A549 (cell line): ENCODE results near the gene TTLL3. TPM values are rescaled to one million over a fixed set of nuclear protein-coding genes. Genes with fewer than 3 reads are reported as not detected.

ENCODE experiments used
- ATAC-seq, 2 experiments: fragments of 200-7000 bp in 1 of 2; fragments of >200 bp in 1 of 2; cut with Nextera tagmentation in 1 of 2; cut with Tn5 transposase in 1 of 2; 3 replicates each; pipeline versions ENCODE4 v1.8.0 to v1.9.1; 2018 to 2020; ENCODE audit warnings: mild to moderate bottlenecking in 1 of 2, moderate library complexity in 1 of 2
- CTCF ChIA-PET: fragments of 300-600 bp; sonication (Branson Sonifier 250); formaldehyde crosslinking; extraction: SDS; loops from one replicate; lab custom pipeline; 2021; ENCODE audit warnings: antibody characterized with exemption, inconsistent platforms; lab: Yijun Ruan, JAX
- POLR2A ChIA-PET: fragments of 350-600 bp; formaldehyde crosslinking; extraction: SDS; loops from one replicate; lab custom pipeline; 2021; ENCODE audit warnings: antibody characterized with exemption, inconsistent platforms; lab: Yijun Ruan, JAX
- DNase-seq, 2 experiments: peaks; one replicate each; pipeline versions ENCODE4 v3.0.0 to v3.0.0-alpha.2; 2011 to 2016; ENCODE audit warnings: low read depth in 1 of 2, low spot score in 1 of 2
- FAIRE-seq: peaks from 2 replicates; lab custom pipeline; 2011; peaks lifted over from hg19 to GRCh38; lab: Jason Lieb, UNC
- H3K27ac ChIP-seq, 2 experiments: fragments of >200 bp; sonication (Bioruptor Twin); formaldehyde crosslinking; 3 replicates each; pipeline ENCODE4 v1.5.1; 2016 to 2017
- H3K4me1 ChIP-seq: fragments of >200 bp; sonication (Bioruptor Twin); formaldehyde crosslinking; 3 replicates; pipeline ENCODE4 v1.6.1; 2016
- H3K4me2 ChIP-seq: fragments of >200 bp; sonication (Bioruptor Twin); formaldehyde crosslinking; 3 replicates; pipeline ENCODE4 v1.6.1; 2016
- H3K4me3 ChIP-seq: fragments of >200 bp; sonication (Bioruptor Twin); formaldehyde crosslinking; 3 replicates; pipeline ENCODE4 v1.5.1; 2016
- H3K9me3 ChIP-seq: fragments of >200 bp; sonication (Bioruptor Twin); formaldehyde crosslinking; 3 replicates; pipeline ENCODE4 v1.6.1; 2016
- BHLHE40 ChIP-seq: IDR thresholded peaks from 2 replicates; pipeline ENCODE4 v1.6.1; 2012; ENCODE audit warnings: low read depth, low read length, inconsistent platforms
- CEBPB ChIP-seq, 2 experiments: fragments of >200 bp in 1 of 2; sonication (Bioruptor Twin) in 1 of 2; formaldehyde crosslinking in 1 of 2; IDR thresholded peaks; 2 replicates each; pipeline ENCODE4 v1.6.1; 2012 to 2016
- CHD2 ChIP-seq: fragments of 150-350 bp; IDR thresholded peaks from 2 replicates; pipeline ENCODE4 v1.6.1; 2014; ENCODE audit warnings: low read length; ENCODE audit not compliant: partially characterized antibody
- EP300 ChIP-seq, 2 experiments: fragments of >200 bp; sonication (Bioruptor Twin); formaldehyde crosslinking; IDR thresholded peaks; 2 replicates in 1 of 2; 3 replicates in 1 of 2; pipeline ENCODE4 v1.6.1; 2016 to 2017
- FOSB ChIP-seq: fragments of 250-450 bp; sonication (Bioruptor Pico); IDR thresholded peaks from 2 replicates; pipeline ENCODE4 v1.5.0; 2020; ENCODE audit warnings: mild to moderate bottlenecking, moderate library complexity
- GATA3 ChIP-seq: IDR thresholded peaks from 2 replicates; pipeline ENCODE4 v1.6.1; 2012; ENCODE audit warnings: borderline replicate concordance
- HOXA7 ChIP-seq: fragments of 250-450 bp; sonication (Bioruptor Pico); IDR thresholded peaks from 2 replicates; pipeline ENCODE4 v1.5.0; 2020; ENCODE audit warnings: mild to moderate bottlenecking, moderate library complexity
- HOXB13 ChIP-seq: fragments of 250-450 bp; sonication (Bioruptor Pico); IDR thresholded peaks from 2 replicates; pipeline ENCODE4 v1.5.0; 2020; ENCODE audit warnings: low read depth, mild to moderate bottlenecking, moderate library complexity
- HOXB5 ChIP-seq: fragments of 250-450 bp; sonication (Bioruptor Pico); IDR thresholded peaks from 2 replicates; pipeline ENCODE4 v1.5.0; 2020; ENCODE audit warnings: mild to moderate bottlenecking, moderate library complexity
- JUN ChIP-seq, 2 experiments: fragments of >200 bp; sonication (Bioruptor Twin); formaldehyde crosslinking; IDR thresholded peaks; 2 replicates in 1 of 2; 3 replicates in 1 of 2; pipeline ENCODE4 v1.6.1; 2016 to 2017
- JUNB ChIP-seq: fragments of >200 bp; sonication (Bioruptor Twin); formaldehyde crosslinking; IDR thresholded peaks from 2 replicates; pipeline ENCODE4 v1.6.1; 2016
- KDM1A ChIP-seq: fragments of 200-600 bp; sonication (generic); IDR thresholded peaks from 2 replicates; pipeline ENCODE4 v1.6.1; 2016; ENCODE audit warnings: low read depth, mild to moderate bottlenecking
- MAFK ChIP-seq: fragments of 450-650 bp; IDR thresholded peaks from 2 replicates; pipeline ENCODE4 v1.6.1; 2014; ENCODE audit not compliant: partially characterized antibody
- MAZ ChIP-seq: fragments of 150-350 bp; IDR thresholded peaks from 2 replicates; pipeline ENCODE4 v1.6.1; 2014; ENCODE audit warnings: antibody characterized with exemption, low read depth, low read length, borderline replicate concordance
- MYC ChIP-seq: IDR thresholded peaks from 2 replicates; pipeline ENCODE4 v1.6.1; 2012; ENCODE audit warnings: mild to moderate bottlenecking, inconsistent platforms, low read length, improper control_type of control experiment, borderline replicate concordance
- PHF8 ChIP-seq: fragments of 200-600 bp; sonication (generic); IDR thresholded peaks from 2 replicates; pipeline ENCODE4 v1.6.1; 2016; ENCODE audit warnings: low read depth, mild to moderate bottlenecking, antibody characterized with exemption, moderate library complexity, borderline replicate concordance
- POLR2A ChIP-seq: IDR thresholded peaks from 2 replicates; pipeline ENCODE4 v1.6.1; 2012; ENCODE audit warnings: mild to moderate bottlenecking, low read length
- RAD21 ChIP-seq, 2 experiments: fragments of >200 bp in 1 of 2; sonication (Bioruptor Twin) in 1 of 2; formaldehyde crosslinking in 1 of 2; IDR thresholded peaks in 1 of 2; conservative IDR thresholded peaks in 1 of 2; 2 replicates in 1 of 2; 3 replicates in 1 of 2; pipeline ENCODE4 v1.6.1; 2012 to 2018; ENCODE audit warnings: inconsistent platforms in 1 of 2
- RARB ChIP-seq: fragments of 250-450 bp; sonication (Bioruptor Pico); IDR thresholded peaks from 2 replicates; pipeline ENCODE4 v1.8.0; 2021; ENCODE audit warnings: mild to moderate bottlenecking, moderate library complexity
- RFX5 ChIP-seq: fragments of 450-650 bp; IDR thresholded peaks from 2 replicates; pipeline ENCODE4 v1.7.1; 2014; ENCODE audit warnings: antibody characterized with exemption, mild to moderate bottlenecking, moderate library complexity
- RNF2 ChIP-seq: fragments of 200-600 bp; sonication (generic); IDR thresholded peaks from 2 replicates; pipeline ENCODE4 v1.6.1; 2016; ENCODE audit warnings: low read depth, mild to moderate bottlenecking, antibody characterized with exemption, moderate library complexity, borderline replicate concordance
- SMC3 ChIP-seq: fragments of >200 bp; sonication (Bioruptor Twin); formaldehyde crosslinking; IDR thresholded peaks from 3 replicates; pipeline ENCODE4 v1.6.1; 2018; ENCODE audit warnings: inconsistent platforms
- TFCP2L1 ChIP-seq: fragments of 250-450 bp; sonication (Bioruptor Pico); IDR thresholded peaks from 2 replicates; pipeline ENCODE4 v1.5.0; 2021; ENCODE audit warnings: mild to moderate bottlenecking
- TP53 ChIP-seq: fragments of 250-450 bp; sonication (Bioruptor Pico); IDR thresholded peaks from 2 replicates; pipeline ENCODE4 v1.5.0; 2021; ENCODE audit warnings: mild to moderate bottlenecking, moderate library complexity
- ZC3H11A ChIP-seq: fragments of 450-650 bp; IDR thresholded peaks from 2 replicates; pipeline ENCODE4 v1.6.1; 2014; ENCODE audit warnings: antibody characterized with exemption, mild to moderate bottlenecking
- ZFP36 ChIP-seq: fragments of 450-650 bp; IDR thresholded peaks from 2 replicates; pipeline ENCODE4 v1.6.1; 2014; ENCODE audit warnings: borderline replicate concordance; ENCODE audit not compliant: partially characterized antibody
- ZNF302 ChIP-seq: fragments of 250-450 bp; sonication (Bioruptor Pico); IDR thresholded peaks from 2 replicates; pipeline ENCODE4 v1.9.0; 2021; ENCODE audit warnings: inconsistent platforms, mild to moderate bottlenecking, moderate library complexity
- WGBS: methylation state at CpG from one replicate; pipeline ENCODE4 v1.1.6; 2017; ENCODE audit errors: missing lambda C conversion rate; 5-methylcytosine and 5-hydroxymethylcytosine counted together
- polyA plus RNA-seq, 4 experiments: library from polyadenylated mRNA; depleted of rRNA in 3 of 4; stranded (reverse); fragments of >200 nt; fragmentation: RNase III in 1 of 4; extraction: RNeasy Plus Mini Kit Qiagen cat#74134 plus additional on column Dnase treatment in 1 of 4; gene quantifications; 2 replicates in 3 of 4; 3 replicates in 1 of 4; pipeline ENCODE4 v1.2.3, GENCODE V29; 2011 to 2017
- TF ChIP-seq, protein P1 (sequence below): IDR thresholded peaks from 2 replicates; pipeline ENCODE4 v1.6.1; 2012; ENCODE audit warnings: low read depth, borderline replicate concordance

The TTLL3 gene
- polyA plus RNA-seq, 2 of the 4 experiments (the other 2 are of a cell fraction): 10.3 to 13.0 TPM

- ChIA-PET POLR2A (no interaction called here), CTCF (interaction anchor here (0.9 to 3.6 kb wide), 5 partner anchors 20 to 80 kb away, joined by 3 to 18 read pairs (median 5); partner anchors contain the start of gene CRELD1)
- Histone ChIP-seq H3K4me1 (peaks cover 39% of the 10 kb centered on the region), H3K4me3 (no peak overlapping the region), H3K27ac (peak overlapping the region in 1 of 2 experiments; percentile 7; a peak in 1 of 6 replicates), H3K9me3 (no peaks in the 10 kb centered on the region), H3K4me2 (no peak overlapping the region)
- TF ChIP-seq POLR2A (no peak), JUN (IDR thresholded peaks at IDR 0.05) (no peak), RNF2 (no peak), MYC (no peak), RARB (CRISPR knock-in tag) (no peak), ZFP36 (no peak), MAZ (no peak)
- 93% methylated on average over 6 of the region's 8 CpGs for WGBS
- ATAC-seq (no peak), FAIRE-seq (no peak), DNase-seq (no peak)
These were observed 56.6 kb downstream of the TTLL3 start for GRCh38 chr3:9866639-9867038.

GRCh38 chr3:9867106-9867505 is 57.0 kb downstream of the TTLL3 start:
- Histone ChIP-seq H3K4me1 (peaks cover 44% of the 10 kb centered on the region), H3K9me3 (no peaks in the 10 kb centered on the region), H3K4me2 (no peak overlapping the region)
- CTCF ChIA-PET: interaction anchor here (0.9 to 2.3 kb wide), 3 partner anchors 17 to 66 kb away, joined by 4 to 8 read pairs (median 4); partner anchors contain the start of gene CRELD1
- DNase-seq: no peak
- ATAC-seq: no peak
- POLR2A ChIA-PET: no interaction called here
- no peak for FAIRE-seq
- no peak for TF ChIP-seq CHD2
- TF ChIP-seq MYC: no peak
- TF ChIP-seq HOXB13: no peak
- TF ChIP-seq JUNB: no peak
- no peak for TF ChIP-seq BHLHE40
- TF ChIP-seq KDM1A: no peak
- TF ChIP-seq RAD21 (conservative IDR thresholded peaks at IDR 0.05 in 1 of 2, IDR thresholded peaks at IDR 0.05 in 1 of 2): no peak
- TF ChIP-seq RFX5: no peak
- no peak for TF ChIP-seq GATA3
- no peak for TF ChIP-seq POLR2A
- TF ChIP-seq SMC3: no peak
- no peak for TF ChIP-seq HOXB5 (CRISPR knock-in tag)
- TF ChIP-seq RARB (CRISPR knock-in tag): no peak
- no peak for TF ChIP-seq ZC3H11A
- TF ChIP-seq, protein P1, sequence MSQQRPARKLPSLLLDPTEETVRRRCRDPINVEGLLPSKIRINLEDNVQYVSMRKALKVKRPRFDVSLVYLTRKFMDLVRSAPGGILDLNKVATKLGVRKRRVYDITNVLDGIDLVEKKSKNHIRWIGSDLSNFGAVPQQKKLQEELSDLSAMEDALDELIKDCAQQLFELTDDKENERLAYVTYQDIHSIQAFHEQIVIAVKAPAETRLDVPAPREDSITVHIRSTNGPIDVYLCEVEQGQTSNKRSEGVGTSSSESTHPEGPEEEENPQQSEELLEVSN: no peak
- no peak for TF ChIP-seq FOSB (CRISPR knock-in tag)
- no peak for TF ChIP-seq ZNF302 (CRISPR knock-in tag)
- TF ChIP-seq CEBPB (IDR thresholded peaks at IDR 0.05): no peak
- no peak for TF ChIP-seq TFCP2L1 (CRISPR knock-in tag)
- TF ChIP-seq, all 56 proteins: peak for 0
- Histone ChIP-seq H3K27ac (peak overlapping the region in 1 of 2 experiments; percentile 7; a peak in 1 of 6 replicates), H3K4me3 (no peak overlapping the region)
- 84% methylated on average over 12 of the region's 12 CpGs for WGBS

DNA sequence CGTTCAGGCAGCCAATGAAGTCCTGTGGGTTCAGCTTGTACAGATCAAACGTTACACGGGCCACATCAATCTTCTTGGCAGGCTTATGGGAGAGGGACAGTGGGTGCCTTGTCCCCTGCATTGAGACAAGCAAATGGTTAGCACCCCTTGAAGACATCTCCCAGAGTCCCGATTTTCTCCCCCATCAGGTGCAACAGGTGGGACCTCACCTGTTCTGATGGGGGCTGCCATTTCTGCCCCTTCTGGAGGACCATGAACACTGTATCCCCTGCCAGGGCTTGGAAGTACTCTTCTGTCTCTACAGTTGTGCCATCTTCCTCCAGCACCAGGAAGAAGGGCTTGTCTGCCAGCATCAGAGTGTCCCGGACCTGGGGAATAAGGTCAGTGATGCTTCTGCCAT is 59.9 kb downstream of the TTLL3 start:
- peak in 1 of 2 experiments; percentile 30; a peak in 1 of 6 replicates for ATAC-seq
- Histone ChIP-seq H3K9me3 (no peaks in the 10 kb centered on the region), H3K4me2 (no peak overlapping the region), H3K4me1 (peaks cover 25% of the 10 kb centered on the region), H3K4me3 (no peak overlapping the region), H3K27ac (peak overlapping the region; percentile 67 to 76; a peak in 5 of 6 replicates)
- no peak for TF ChIP-seq PHF8
- no peak for TF ChIP-seq ZFP36
- TF ChIP-seq HOXA7 (CRISPR knock-in tag): no peak
- TF ChIP-seq EP300 (IDR thresholded peaks at IDR 0.05): no peak
- no peak for TF ChIP-seq MAFK
- no peak for TF ChIP-seq TP53
- no peak for TF ChIP-seq GATA3
- TF ChIP-seq TFCP2L1 (CRISPR knock-in tag): no peak
- no peak for FAIRE-seq
- POLR2A ChIA-PET: no interaction called here
- WGBS: 95% methylated on average over 5 of the region's 5 CpGs
- CTCF ChIA-PET: no interaction called here
- DNase-seq: no peak
